Adrenal gland (tissue), 12 donors: ENCODE results near the gene BLTP2. TPM values are rescaled to one million over a fixed set of nuclear protein-coding genes. Genes with fewer than 3 reads are reported as not detected.

Experiments used
- DNase-seq, 7 donors: peaks; one replicate each; pipeline ENCODE4 v3.0.0-alpha.2; 2019 to 2020
- H3K27ac ChIP-seq, 5 donors: fragments of 200-600 bp; sonication (generic) in 4 of 5; 1 replicate in 3 of 5; 2 replicates in 2 of 5; pipeline versions ENCODE4 v1.5.1 to v1.8.0; 2016 to 2020; ENCODE audit warnings: mild to moderate bottlenecking in 1 of 5
- H3K27me3 ChIP-seq: fragments of 200-600 bp; 2 replicates; pipeline ENCODE4 v1.8.0; 2021
- H3K36me3 ChIP-seq, 2 donors: fragments of 200-600 bp; replicated peaks in 1 of 2; 1 replicate in 1 of 2; 2 replicates in 1 of 2; pipeline versions ENCODE4 v1.5.1 to v1.8.0; 2018 to 2022
- H3K4me1 ChIP-seq, 2 donors: fragments of 200-600 bp; replicated peaks in 1 of 2; 1 replicate in 1 of 2; 2 replicates in 1 of 2; pipeline versions ENCODE4 v1.5.1 to v1.8.0; 2018 to 2021
- H3K4me3 ChIP-seq, 4 donors: fragments of 200-600 bp; sonication (generic) in 3 of 4; one replicate each; pipeline ENCODE4 v1.5.1; 2016 to 2018
- H3K9me3 ChIP-seq, 3 donors: fragments of 200-600 bp; sonication (generic) in 1 of 3; replicated peaks in 1 of 3; 1 replicate in 2 of 3; 2 replicates in 1 of 3; pipeline versions ENCODE4 v1.5.1 to v1.8.0; 2016 to 2021
- CTCF ChIP-seq, 6 experiments: fragments of 450-650 bp in 4 of 6; fragments of 200-600 bp in 2 of 6; sonication (generic) in 1 of 6; IDR thresholded peaks; 1 replicate in 5 of 6; 2 replicates in 1 of 6; pipeline versions ENCODE4 v1.5.1 to v1.8.0; 2016 to 2021; ENCODE audit warnings: antibody characterized with exemption in 6 of 6, mild to moderate bottlenecking in 2 of 6, moderate library complexity in 1 of 6
- POLR2A ChIP-seq, 2 donors: fragments of 450-650 bp; IDR thresholded peaks; one replicate each; pipeline ENCODE4 v1.6.1; 2017; ENCODE audit warnings: antibody characterized with exemption in 2 of 2, mild to moderate bottlenecking in 2 of 2, moderate library complexity in 1 of 2
- WGBS, 4 donors: extraction: QIAGEN DNeasy Blood & Tissue Kit in 2 of 4; methylation state at CpG; one replicate each; pipeline versions ENCODE4 v1.1.5 to v1.1.7; 2013 to 2017; 5-methylcytosine and 5-hydroxymethylcytosine counted together
- intact Hi-C, 2 donors: fragments of 100-400 bp; cut with DNase I; formaldehyde crosslinking; loops; one replicate each; pipeline versions ENCODE4 v1.14.1 to v1.15.0; 2022 to 2023
- polyA plus RNA-seq, 3 donors: library from polyadenylated mRNA; stranded (reverse); fragments of 200-250 nt in 2 of 3; fragments of 350-450 nt in 1 of 3; fragmentation: Illumina TruSeq in 1 of 3; extraction: RNeasy Lipid Tissue Mini Kit (QIAGEN cat#74804) in 1 of 3; gene quantifications; one replicate each; pipeline ENCODE4 v1.2.3, GENCODE V29; 2013 to 2014
- total RNA-seq, 9 donors: library from RNA; depleted of rRNA in 4 of 9; stranded (reverse); fragments of >200 nt in 4 of 9; fragments of 120-200 nt in 1 of 9; fragmentation: NEBNext Ultra II Directional in 1 of 9; extraction: Animal tissue kit (Norgen Biotek cat#: 25700) in 1 of 9; gene quantifications; one replicate each; pipeline versions ENCODE4 v1.1.0 to v1.2.4, GENCODE V29; 2013 to 2023
- donor health status: healthy with polysubstance abuse.
- donor health status: Bipolar disorder and iron deficiency.
- donor health status: DM: yes; HTN: yes; CAD: no.
- donor health status: DM: no; HTN: no; CAD: no.
- donor health status: DM: no; HTN: no; CAD: no.
- donor health status: DM: yes; HTN: yes; CAD: no.

Gene BLTP2
- total and polyA plus RNA-seq, 12 donors, result 27.8 to 228 (median 137) TPM

GRCh38 chr17:28623696-28624095 is 21.3 kb downstream of the BLTP2 start:
- H3K4me1 ChIP-seq, result no peaks in the 10 kb centered on the region
- peaks cover 0 to 84% of the 10 kb centered on the region in 2 donors for H3K36me3 ChIP-seq
- no peaks in the 10 kb centered on the region for H3K27me3 ChIP-seq
- no peaks in the 10 kb centered on the region for H3K9me3 ChIP-seq
- WGBS, 4 donors, result 61 to 75% (median 72%) methylated on average over 4 of the region's 4 CpGs
- TF ChIP-seq POLR2A (IDR thresholded peaks at IDR 0.05) (no peak), CTCF (IDR thresholded peaks at IDR 0.05) (no peak)
- no peak overlapping the region for H3K4me3 ChIP-seq
- peak overlapping the region in 1 of 5 donors; percentile 5 for H3K27ac ChIP-seq
- intact Hi-C loops, result no loop called here
- DNase-seq, result peak in 3 of 7 donors; percentile 20 to 37 (median 37)

- H3K4me1 ChIP-seq, result no peaks in the 10 kb centered on the region
- no peak overlapping the region for H3K4me3 ChIP-seq
- no peak for DNase-seq
- H3K36me3 ChIP-seq, result peaks cover 0 to 84% of the 10 kb centered on the region in 2 donors
- TF ChIP-seq CTCF (IDR thresholded peaks at IDR 0.05), result no peak
- TF ChIP-seq POLR2A (IDR thresholded peaks at IDR 0.05), result no peak
- intact Hi-C loops, result no loop called here
- H3K27ac ChIP-seq, result no peak overlapping the region
- no peaks in the 10 kb centered on the region for H3K9me3 ChIP-seq
- WGBS, 4 donors, result 83 to 95% (median 90%) methylated on average over 3 of the region's 3 CpGs
- H3K27me3 ChIP-seq, result no peaks in the 10 kb centered on the region
Observed at GRCh38 chr17:28622186-28622585, 22.8 kb downstream of the BLTP2 start.

GRCh38 chr17:28620010-28620409 is 24.9 kb downstream of the BLTP2 start:
- H3K27me3 ChIP-seq, result no peaks in the 10 kb centered on the region

GRCh38 chr17:28618464-28618863 is 26.5 kb downstream of the BLTP2 start:
- Histone ChIP-seq H3K27ac (no peak overlapping the region), H3K36me3 (peaks cover 0 to 100% of the 10 kb centered on the region in 2 donors), H3K4me3 (no peak overlapping the region), H3K27me3 (no peaks in the 10 kb centered on the region), H3K9me3 (no peaks in the 10 kb centered on the region), H3K4me1 (no peaks in the 10 kb centered on the region)
- 87 to 93% (median 88%) methylated on average over 3 of the region's 3 CpGs for WGBS, 4 donors
- intact Hi-C loops, result loop anchor here in 1 of 2 donors (10.0 kb wide), 1 partner anchor 124 kb away; no protein-coding TSS in a partner anchor
- DNase-seq, result no peak
- TF ChIP-seq CTCF (IDR thresholded peaks at IDR 0.05) (no peak), POLR2A (IDR thresholded peaks at IDR 0.05) (no peak)

More at GRCh38 chr17:28620010-28620409, 24.9 kb downstream of the BLTP2 start:
- no peak for DNase-seq
- intact Hi-C loops, result no loop called here
- WGBS, 4 donors, result 82 to 96% (median 86%) methylated on average over 2 of the region's 2 CpGs
- H3K4me3 ChIP-seq, result no peak overlapping the region
- TF ChIP-seq CTCF (IDR thresholded peaks at IDR 0.05) (no peak), POLR2A (IDR thresholded peaks at IDR 0.05) (no peak)
- H3K9me3 ChIP-seq, result no peaks in the 10 kb centered on the region
- H3K4me1 ChIP-seq, result no peaks in the 10 kb centered on the region
- peaks cover 0 to 94% of the 10 kb centered on the region in 2 donors for H3K36me3 ChIP-seq
- H3K27ac ChIP-seq, result no peak overlapping the region
